Type B pancreatic cell (in vitro differentiated cells): ENCODE results near the gene AOC3. TPM values are rescaled to one million over a fixed set of nuclear protein-coding genes. Genes with fewer than 3 reads are reported as not detected.
"Not testable (repeated sequence)": the region's sequence is repeated elsewhere in the genome, so short reads cannot be mapped to it uniquely, and the experiment has no call there.

ENCODE experiments used
- DNase-seq: peaks from one replicate; pipeline ENCODE4 v3.0.0; 2021; ENCODE audit warnings: mixed read lengths; ENCODE audit not compliant: unreplicated experiment; ENCODE audit errors: extremely low spot score
- H3K27ac Mint-ChIP-seq: 2 replicates; pipeline ENCODE4 v1.8.0; 2021; ENCODE audit warnings: mild to moderate bottlenecking, mixed read lengths
- H3K27me3 Mint-ChIP-seq: 2 replicates; pipeline ENCODE4 v1.8.0; 2021; ENCODE audit warnings: mixed read lengths
- H3K36me3 Mint-ChIP-seq: 2 replicates; pipeline ENCODE4 v1.8.0; 2021; ENCODE audit warnings: mixed read lengths
- H3K4me1 Mint-ChIP-seq: one replicate; pipeline ENCODE4 v1.8.0; 2021; ENCODE audit warnings: mixed read lengths; ENCODE audit not compliant: unreplicated experiment
- H3K4me3 Mint-ChIP-seq: 2 replicates; pipeline ENCODE4 v1.8.0; 2021; ENCODE audit warnings: mild to moderate bottlenecking, mixed read lengths
- H3K9me3 Mint-ChIP-seq: 2 replicates; pipeline ENCODE4 v1.8.0; 2021; ENCODE audit warnings: mixed read lengths
- CTCF ChIP-seq: fragments of 200-600 bp; sonication (generic); conservative IDR thresholded peaks from 2 replicates; pipeline ENCODE4 v1.5.0; 2021; ENCODE audit warnings: antibody characterized with exemption, mild to moderate bottlenecking
- total RNA-seq: library from RNA; stranded (reverse); gene quantifications from 2 replicates; pipeline ENCODE4 v1.2.1, GENCODE V29; 2021; ENCODE audit warnings: low replicate concordance

Gene AOC3
- total RNA-seq, 1 donor from 2014 or later = 1.5 TPM

GRCh38 chr17:42872251-42872965, 21.4 kb downstream of the AOC3 start:
- TF ChIP-seq CTCF = no peak
- H3K27ac Mint-ChIP-seq = no peak overlapping the region
- H3K27me3 Mint-ChIP-seq = peaks cover 24% of the 10 kb centered on the region
- peaks cover 5% of the 10 kb centered on the region for H3K9me3 Mint-ChIP-seq
- no peaks in the 10 kb centered on the region for H3K4me1 Mint-ChIP-seq
- no peak for DNase-seq
- H3K36me3 Mint-ChIP-seq = peaks cover 3% of the 10 kb centered on the region
- no peak overlapping the region for H3K4me3 Mint-ChIP-seq

- Mint-ChIP-seq H3K27ac (no peak overlapping the region), H3K36me3 (peaks cover 3% of the 10 kb centered on the region), H3K4me3 (no peak overlapping the region), H3K27me3 (peaks cover 33% of the 10 kb centered on the region), H3K4me1 (no peaks in the 10 kb centered on the region), H3K9me3 (peaks cover 5% of the 10 kb centered on the region)
- TF ChIP-seq CTCF = no peak
- no peak for DNase-seq
Measured at GRCh38 chr17:42873315-42873714, 22.3 kb downstream of the AOC3 start.

GRCh38 chr17:42873932-42874695, 23.1 kb downstream of the AOC3 start:
- H3K9me3 Mint-ChIP-seq, H3K4me3 Mint-ChIP-seq, DNase-seq, H3K27ac Mint-ChIP-seq, H3K4me1 Mint-ChIP-seq, H3K36me3 Mint-ChIP-seq: not testable (repeated sequence)
- H3K27me3 Mint-ChIP-seq = peaks cover 39% of the 10 kb centered on the region

GRCh38 chr17:42877037-42877436, 26.0 kb downstream of the AOC3 start:
- Mint-ChIP-seq H3K4me3 (no peak overlapping the region), H3K27ac (no peak overlapping the region), H3K27me3 (peaks cover 52% of the 10 kb centered on the region), H3K4me1 (no peaks in the 10 kb centered on the region), H3K9me3 (no peaks in the 10 kb centered on the region), H3K36me3 (no peaks in the 10 kb centered on the region)
- DNase-seq = no peak
- no peak for TF ChIP-seq CTCF

- H3K27me3 Mint-ChIP-seq = peaks cover 46% of the 10 kb centered on the region
- H3K9me3 Mint-ChIP-seq = no peaks in the 10 kb centered on the region
- no peak overlapping the region for H3K27ac Mint-ChIP-seq
- no peaks in the 10 kb centered on the region for H3K36me3 Mint-ChIP-seq
- no peak for DNase-seq
- no peak for TF ChIP-seq CTCF
- no peak overlapping the region for H3K4me3 Mint-ChIP-seq
- no peaks in the 10 kb centered on the region for H3K4me1 Mint-ChIP-seq
Measured at GRCh38 chr17:42878123-42878880, 27.3 kb downstream of the AOC3 start.
